Fibroblast of mammary gland (primary cell): ENCODE data around the gene KNOP1.

Experiments
- DNase-seq: peaks from one replicate; pipeline ENCODE4 v3.0.0-alpha.2; 2010; ENCODE audit warnings: low read depth
- H3K4me3 ChIP-seq: 2 replicates; pipeline ENCODE4 v1.5.1; 2011; ENCODE audit warnings: low read depth, mild to moderate bottlenecking, low read length, moderate library complexity; ENCODE audit not compliant: control insufficient read depth
- CTCF ChIP-seq: conservative IDR thresholded peaks from 2 replicates; pipeline ENCODE4 v1.5.1; 2011; ENCODE audit warnings: low read depth, low read length, inconsistent platforms; ENCODE audit not compliant: control insufficient read depth, insufficient read depth

KNOP1 gene

GRCh38 chr16:19707569-19708295 is 10.3 kb downstream of the KNOP1 start:
- no peak for TF ChIP-seq CTCF

GRCh38 chr16:19706846-19707245 is 11.2 kb downstream of the KNOP1 start:
- DNase-seq = no peak
- TF ChIP-seq CTCF = no peak
- no peak overlapping the region for H3K4me3 ChIP-seq

More at GRCh38 chr16:19707569-19708295, 10.3 kb downstream of the KNOP1 start:
- DNase-seq = no peak
- H3K4me3 ChIP-seq = no peak overlapping the region

- TF ChIP-seq CTCF = no peak
- no peak overlapping the region for H3K4me3 ChIP-seq
- no peak for DNase-seq
Observed at GRCh38 chr16:19705843-19706242, 12.2 kb downstream of the KNOP1 start.

GRCh38 chr16:19705146-19705501 is 12.9 kb downstream of the KNOP1 start:
- H3K4me3 ChIP-seq = no peak overlapping the region
- no peak for TF ChIP-seq CTCF

GRCh38 chr16:19704321-19705145 is 13.5 kb downstream of the KNOP1 start:
- TF ChIP-seq CTCF = no peak
- peak; percentile 86 for DNase-seq
- no peak overlapping the region for H3K4me3 ChIP-seq

More at GRCh38 chr16:19705146-19705501, 12.9 kb downstream of the KNOP1 start:
- no peak for DNase-seq

- DNase-seq = no peak
- no peak overlapping the region for H3K4me3 ChIP-seq
- no peak for TF ChIP-seq CTCF
Observed at GRCh38 chr16:19703172-19703889, 14.7 kb downstream of the KNOP1 start.
